Keratinocyte (primary cell): Measurements from ENCODE around the gene ZNF474. TPM values are rescaled to one million over a fixed set of nuclear protein-coding genes. Genes with fewer than 3 reads are reported as not detected.

ENCODE experiments used
- DNase-seq: peaks from one replicate; pipeline ENCODE4 v3.0.0-alpha.2; 2011; ENCODE audit warnings: low read depth, missing footprints, low spot score
- FAIRE-seq: peaks from 2 replicates; lab custom pipeline; 2011; peaks lifted over from hg19 to GRCh38; lab: Jason Lieb, UNC
- H2AFZ ChIP-seq: 2 replicates; pipeline ENCODE4 v1.6.0; 2012; ENCODE audit warnings: low read length, control low read depth, inconsistent platforms; ENCODE audit not compliant: control insufficient read depth
- H3K27ac ChIP-seq: 2 replicates; pipeline ENCODE4 v1.5.1; 2011; ENCODE audit warnings: low read length; ENCODE audit not compliant: control insufficient read depth, insufficient read depth
- H3K27me3 ChIP-seq: 3 replicates; pipeline ENCODE4 v1.6.0; 2011; ENCODE audit warnings: low read length; ENCODE audit not compliant: control insufficient read depth, insufficient read depth; ENCODE audit errors: extremely low read depth
- H3K36me3 ChIP-seq, 2 experiments: 2 replicates in 1 of 2; 3 replicates in 1 of 2; pipeline ENCODE4 v1.5.1; 2011; ENCODE audit warnings: low read length in 2 of 2, mild to moderate bottlenecking in 1 of 2; ENCODE audit not compliant: control insufficient read depth in 2 of 2, insufficient read depth in 2 of 2; ENCODE audit errors: extremely low read depth in 1 of 2
- H3K4me1 ChIP-seq: 3 replicates; pipeline ENCODE4 v1.5.1; 2011; ENCODE audit warnings: low read length; ENCODE audit not compliant: control insufficient read depth, insufficient read depth; ENCODE audit errors: extremely low read depth
- H3K4me2 ChIP-seq: 3 replicates; pipeline ENCODE4 v1.6.0; 2011; ENCODE audit warnings: low read depth, low read length; ENCODE audit not compliant: control insufficient read depth, insufficient read depth; ENCODE audit errors: extremely low read depth
- H3K4me3 ChIP-seq, 3 experiments: fragments of 200-600 bp in 1 of 3; sonication (generic) in 1 of 3; 2 replicates in 2 of 3; 3 replicates in 1 of 3; pipeline ENCODE4 v1.5.1; 2011 to 2016; ENCODE audit warnings: low read length in 3 of 3, mild to moderate bottlenecking in 3 of 3, control low read depth in 2 of 3, inconsistent platforms in 1 of 3, low read depth in 1 of 3, mixed read lengths in 1 of 3, mixed run types in 1 of 3, moderate library complexity in 1 of 3; ENCODE audit not compliant: control insufficient read depth in 2 of 3, insufficient read depth in 2 of 3; ENCODE audit errors: extremely low read depth in 1 of 3
- H3K79me2 ChIP-seq: 2 replicates; pipeline ENCODE4 v1.6.0; 2012; ENCODE audit warnings: low read length; ENCODE audit not compliant: control insufficient read depth, insufficient read depth
- H3K9ac ChIP-seq: 3 replicates; pipeline ENCODE4 v1.6.0; 2011; ENCODE audit warnings: low read length; ENCODE audit not compliant: control insufficient read depth, insufficient read depth; ENCODE audit errors: extremely low read depth
- H3K9me1 ChIP-seq: 3 replicates; pipeline ENCODE4 v1.6.0; 2011; ENCODE audit warnings: low read length; ENCODE audit not compliant: control insufficient read depth, insufficient read depth; ENCODE audit errors: extremely low read depth
- H3K9me3 ChIP-seq: 2 replicates; pipeline ENCODE4 v1.5.1; 2012; ENCODE audit warnings: low read depth, low read length; ENCODE audit not compliant: control insufficient read depth
- H4K20me1 ChIP-seq: 3 replicates; pipeline ENCODE4 v1.6.0; 2011; ENCODE audit warnings: low read length; ENCODE audit not compliant: control insufficient read depth, insufficient read depth; ENCODE audit errors: extremely low read depth
- CTCF ChIP-seq, 3 experiments: IDR thresholded peaks in 1 of 3; conservative IDR thresholded peaks in 1 of 3; optimal IDR thresholded peaks in 1 of 3; 2 replicates in 2 of 3; 3 replicates in 1 of 3; pipeline versions ENCODE3 to v1.5.1; 2011; ENCODE audit warnings: low read length in 3 of 3, mild to moderate bottlenecking in 3 of 3, moderate library complexity in 2 of 3, control low read depth in 1 of 3, inconsistent platforms in 1 of 3; ENCODE audit not compliant: insufficient read depth in 2 of 3; ENCODE audit errors: extremely low read depth in 1 of 3
- EZH2 ChIP-seq: IDR thresholded peaks from one replicate; pipeline ENCODE4 v1.6.1; 2012; ENCODE audit warnings: inconsistent platforms, mild to moderate bottlenecking, low read length, moderate library complexity
- dilution Hi-C: fragments of 300-500 bp; cut with MboI; formaldehyde crosslinking; loops from one replicate; pipeline ENCODE4 v1.7.0; 2020; ENCODE audit warnings: low sequenced_read_pairs; ENCODE audit not compliant: extremely low pct_ligation_motif_present
- polyA plus RNA-seq, 5 experiments: library from polyadenylated mRNA; depleted of rRNA in 3 of 5; stranded (reverse) in 3 of 5; stranded (forward) in 1 of 5; unstranded in 1 of 5; fragments of >200 nt; gene quantifications; 1 replicate in 1 of 5; 2 replicates in 3 of 5; 3 replicates in 1 of 5; pipeline versions ENCODE4 v1.2.1 to v1.2.3, GENCODE V29; 2011 to 2012; ENCODE audit warnings: missing spikeins in 2 of 5, low read depth in 1 of 5, low replicate concordance in 1 of 5

The ZNF474 gene
- polyA plus RNA-seq, 1 donor (not counting 4 experiments of a cell fraction or from before 2014, with no cell fraction given): 0.05 TPM

GRCh38 chr5:122182491-122182921 lies 53.2 kb downstream of the ZNF474 start:
- Histone ChIP-seq H3K27me3 (no peaks in the 10 kb centered on the region), H3K4me3 (peak overlapping the region in 2 of 3 experiments; percentile 62 to 64), H3K79me2 (no peaks in the 10 kb centered on the region), H2AFZ (peak overlapping the region; percentile 79), H3K9ac (peak overlapping the region; percentile 77), H3K4me1 (peaks cover 45% of the 10 kb centered on the region), H3K9me3 (no peaks in the 10 kb centered on the region), H3K4me2 (peak overlapping the region; percentile 95), H3K27ac (peak overlapping the region; percentile 95), H3K9me1 (no peaks in the 10 kb centered on the region), H3K36me3 (no peaks in the 10 kb centered on the region), H4K20me1 (no peaks in the 10 kb centered on the region)
- DNase-seq: no peak
- peak; percentile 79 for FAIRE-seq
- dilution Hi-C loops: no loop called here
- TF ChIP-seq EZH2 (no peak), CTCF (optimal IDR thresholded peaks at IDR 0.05 in 1 of 3, IDR thresholded peaks at IDR 0.05 in 1 of 3, conservative IDR thresholded peaks at IDR 0.05 in 1 of 3; ENCODE audit: extremely low read depth in 1 of 3, insufficient read depth in 2 of 3, low read length in 3 of 3) (no peak)

GRCh38 chr5:122183098-122183787 lies 53.9 kb downstream of the ZNF474 start:
- no peaks in the 10 kb centered on the region for H3K27me3 ChIP-seq
- peak; percentile 81 for FAIRE-seq
- H3K36me3 ChIP-seq: no peaks in the 10 kb centered on the region
- no peaks in the 10 kb centered on the region for H3K9me1 ChIP-seq
- peak overlapping the region in 2 of 3 experiments; percentile 62 to 67 for H3K4me3 ChIP-seq
- H3K27ac ChIP-seq: peak overlapping the region; percentile 95
- DNase-seq: no peak
- H4K20me1 ChIP-seq: no peaks in the 10 kb centered on the region
- peak overlapping the region; percentile 79 for H2AFZ ChIP-seq
- dilution Hi-C loops: no loop called here
- H3K79me2 ChIP-seq: no peaks in the 10 kb centered on the region
- peak overlapping the region; percentile 77 for H3K9ac ChIP-seq
- no peak for TF ChIP-seq CTCF (optimal IDR thresholded peaks at IDR 0.05 in 1 of 3, IDR thresholded peaks at IDR 0.05 in 1 of 3, conservative IDR thresholded peaks at IDR 0.05 in 1 of 3; ENCODE audit: extremely low read depth in 1 of 3, insufficient read depth in 2 of 3, low read length in 3 of 3)
- no peak for TF ChIP-seq EZH2
- no peaks in the 10 kb centered on the region for H3K9me3 ChIP-seq
- peak overlapping the region; percentile 95 for H3K4me2 ChIP-seq
- peaks cover 47% of the 10 kb centered on the region for H3K4me1 ChIP-seq
